HK-2 (cell line): Measurements from ENCODE around the gene SEMA3A.
"Not testable (repeated sequence)": the region's sequence is repeated elsewhere in the genome, so short reads cannot be mapped to it uniquely, and the experiment has no call there.

Source experiments
- DNase-seq: peaks from one replicate; pipeline ENCODE4 v3.0.0-alpha.2; 2018; ENCODE audit not compliant: unreplicated experiment

SEMA3A gene

DNA sequence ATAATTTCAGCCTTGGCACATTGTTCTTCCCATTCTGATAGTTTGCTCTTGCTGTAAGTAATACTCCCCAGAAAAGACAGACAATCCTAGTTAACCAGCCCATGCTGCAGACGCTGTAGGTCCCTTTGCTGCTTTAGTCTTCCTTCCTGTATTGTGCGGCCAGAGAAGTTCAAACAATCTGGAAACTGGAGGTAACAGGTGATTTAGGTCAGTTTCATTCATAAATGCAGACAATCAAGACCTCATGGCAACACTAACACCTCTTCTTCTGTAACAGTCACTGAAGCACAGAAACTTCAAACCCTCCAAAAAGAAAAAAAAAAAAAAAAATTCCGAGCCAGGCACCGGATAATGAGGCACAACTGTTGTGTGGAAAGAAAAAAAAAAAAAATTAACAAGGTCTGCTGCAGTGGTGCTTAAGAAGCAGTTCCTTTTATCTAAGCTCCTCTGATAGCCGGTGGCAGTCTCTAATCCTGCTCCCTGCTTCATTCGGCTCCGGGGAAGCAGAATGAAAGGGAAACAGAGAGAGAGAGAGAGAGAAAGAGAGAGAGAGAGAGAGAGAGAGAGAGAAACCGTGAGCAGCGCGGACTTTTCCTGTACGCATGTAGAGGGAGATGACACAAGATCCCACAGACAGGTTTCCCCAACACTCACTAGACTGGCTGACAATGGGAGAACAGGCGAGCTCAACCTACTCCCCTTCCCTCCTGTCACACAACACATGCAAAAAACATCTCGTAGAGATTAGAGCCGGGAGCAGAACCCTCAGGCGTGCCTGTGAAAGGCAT lies at the start of gene SEMA3A:
TSS of gene SEMA3A (minus strand) at position 306 of the 788 bp plus-strand sequence. CDS start at position 103, 203 bp downstream.
- DNase-seq, result no peak

DNA sequence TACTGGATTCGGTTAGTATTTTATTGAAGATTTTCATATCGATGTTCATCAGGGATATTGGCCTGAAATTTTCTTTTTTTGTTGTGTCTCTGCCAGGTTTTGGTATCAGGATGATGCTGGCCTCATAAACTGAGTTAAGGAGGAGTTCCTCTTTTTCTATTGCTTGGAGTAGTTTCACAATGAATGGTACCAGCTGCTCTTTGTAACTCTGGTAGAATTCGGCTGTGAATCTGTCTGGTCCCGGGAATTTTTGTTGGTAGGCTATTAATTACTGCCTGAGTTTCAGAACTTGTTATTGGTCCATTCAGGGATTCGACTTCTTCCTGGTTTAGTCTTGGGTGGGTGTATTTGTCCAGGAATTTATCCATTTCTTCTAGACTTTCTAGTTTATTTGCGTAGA lies 48.4 kb upstream of the SEMA3A start:
- not testable (repeated sequence) for DNase-seq

DNA sequence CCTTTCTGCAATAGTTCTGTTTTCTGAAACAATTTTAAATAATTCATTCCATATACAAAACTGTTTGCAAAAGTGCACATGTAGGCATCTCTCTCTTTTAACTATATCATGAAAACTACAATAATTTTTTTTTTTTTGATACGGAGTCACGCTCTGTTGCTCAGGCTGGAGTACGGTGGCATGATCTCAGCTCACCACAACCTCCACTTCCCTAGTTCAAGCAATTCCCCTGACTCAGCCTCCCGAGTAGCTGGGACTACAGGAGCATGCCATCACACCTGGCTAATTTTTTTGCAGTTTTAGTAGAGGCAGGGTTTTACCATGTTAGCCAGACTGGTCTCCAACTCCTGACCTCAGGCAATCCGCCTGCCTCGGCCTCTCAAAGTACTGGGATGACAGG lies 44.0 kb upstream of the SEMA3A start:
- peak; percentile 48 for DNase-seq

DNA sequence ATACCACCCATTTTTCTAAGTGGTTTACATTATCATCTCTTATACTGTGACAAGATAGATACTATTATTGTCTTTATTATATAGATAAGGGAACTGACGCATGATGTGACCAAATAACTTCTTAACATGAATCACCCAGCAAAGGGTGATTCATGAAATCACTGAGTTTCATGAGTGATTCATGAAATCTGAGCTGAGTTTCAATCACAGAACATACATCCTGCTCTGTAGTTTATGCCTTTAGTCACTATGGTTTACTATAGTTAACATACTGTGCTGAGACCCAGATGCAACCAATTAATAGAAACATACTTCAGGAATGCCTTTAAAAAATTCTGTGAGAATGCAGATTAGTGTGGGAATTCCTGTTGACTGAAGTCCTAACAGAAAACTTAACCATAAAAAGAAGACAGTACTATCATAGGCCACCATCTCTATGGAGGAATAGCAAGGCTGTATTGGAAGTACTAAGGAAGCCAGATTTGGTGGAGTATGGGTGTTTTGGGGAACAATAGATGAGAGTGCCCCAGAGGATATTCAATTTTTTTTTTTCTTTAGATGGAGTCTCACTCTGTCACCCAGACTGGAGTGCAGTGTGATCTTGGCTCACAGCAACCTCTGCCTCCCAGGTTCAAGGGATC lies 43.1 kb upstream of the SEMA3A start:
- no peak for DNase-seq

DNA sequence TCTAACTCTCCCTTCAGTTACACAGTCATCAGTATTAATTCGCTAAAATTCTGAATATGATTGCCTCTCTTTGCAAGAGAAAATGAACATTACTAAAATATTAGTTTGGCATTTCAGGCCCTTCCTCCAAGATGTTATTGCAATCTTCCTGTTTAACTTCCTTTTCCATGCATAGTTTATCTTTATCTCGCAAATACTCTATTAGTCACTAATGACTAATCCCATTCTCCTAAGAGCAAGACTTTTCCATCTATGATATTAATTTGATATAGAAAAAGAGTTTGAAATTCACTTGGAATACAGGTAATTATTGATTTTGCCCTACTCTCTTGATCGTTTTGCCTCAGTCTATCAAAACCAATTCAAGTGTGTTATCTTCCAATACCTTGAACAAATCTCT lies 41.8 kb upstream of the SEMA3A start:
- DNase-seq, result no peak

DNA sequence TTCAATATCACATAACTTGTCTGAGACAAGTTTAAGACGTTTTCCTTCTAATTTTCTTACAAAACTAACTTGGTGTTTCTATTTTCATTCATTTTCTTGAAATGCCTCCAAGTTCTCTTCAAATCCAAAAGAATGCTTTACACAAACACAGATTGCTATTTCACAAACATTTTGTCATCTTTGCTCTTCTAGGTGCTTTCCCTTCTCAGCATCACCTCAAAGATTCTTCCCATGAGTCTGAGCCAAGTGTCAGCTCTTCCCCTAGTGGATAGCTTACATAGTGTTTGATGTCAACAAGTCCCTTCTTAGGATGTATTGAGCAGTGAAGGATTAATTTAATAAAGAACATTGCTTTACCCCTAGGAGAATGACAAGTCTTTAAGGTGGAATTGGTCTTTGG lies 38.1 kb upstream of the SEMA3A start:
- DNase-seq, result no peak

DNA sequence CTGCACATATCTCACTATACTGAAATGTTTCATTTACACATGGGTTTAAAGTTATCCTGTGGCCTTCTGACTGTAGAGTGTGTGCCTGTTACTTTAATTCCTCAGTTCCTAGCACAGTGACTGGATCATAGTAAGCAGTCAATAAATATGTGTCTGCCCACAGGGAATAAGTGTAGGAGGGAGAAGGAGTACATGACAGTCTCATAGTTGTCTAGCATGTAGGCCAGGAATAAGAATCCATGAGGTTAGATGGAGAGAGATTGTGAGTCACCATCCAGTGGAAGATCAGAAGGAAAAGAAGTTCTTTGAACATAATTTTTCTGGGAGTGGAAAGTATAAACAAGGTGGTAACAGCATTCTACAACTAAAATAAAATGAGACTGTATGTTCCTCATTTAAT lies 36.6 kb upstream of the SEMA3A start:
- DNase-seq, result no peak

DNA sequence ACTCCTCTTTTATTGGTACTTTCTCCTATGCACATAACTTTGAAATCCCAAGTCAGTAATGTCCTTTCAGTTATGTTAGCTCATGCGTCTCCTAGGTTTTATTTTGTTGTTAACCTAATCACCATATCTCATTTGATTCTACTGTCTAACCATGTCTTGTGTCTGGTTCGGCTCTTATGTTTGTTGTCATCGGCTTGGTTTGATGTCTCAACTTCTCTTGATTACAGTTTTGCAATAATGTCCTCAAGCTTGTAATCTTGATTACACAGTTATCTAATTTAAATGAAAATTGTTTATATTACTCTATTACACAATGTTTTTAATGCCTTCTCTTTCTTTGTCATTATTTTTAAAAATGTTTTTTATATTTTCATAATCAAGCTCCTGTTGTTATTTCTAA lies 35.9 kb upstream of the SEMA3A start:
- no peak for DNase-seq

DNA sequence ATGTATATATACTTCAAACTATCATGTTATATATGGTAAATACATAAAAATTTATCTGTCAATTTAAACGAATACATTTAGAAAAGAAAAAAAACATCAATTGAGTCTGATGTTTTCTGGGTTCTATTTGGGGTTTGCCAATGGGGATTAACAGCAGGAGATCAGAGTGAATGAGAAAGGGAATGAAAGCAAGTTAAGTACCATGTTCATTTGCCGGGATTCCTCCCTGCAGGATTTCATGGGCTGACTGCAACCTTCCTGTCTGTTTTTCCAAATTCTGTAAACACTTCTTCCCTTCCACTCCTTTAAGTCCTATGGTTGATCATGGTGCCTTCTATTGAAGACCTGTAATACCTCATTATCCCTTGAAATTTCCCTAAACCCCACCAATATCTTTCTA lies 33.9 kb upstream of the SEMA3A start:
- no peak for DNase-seq

DNA sequence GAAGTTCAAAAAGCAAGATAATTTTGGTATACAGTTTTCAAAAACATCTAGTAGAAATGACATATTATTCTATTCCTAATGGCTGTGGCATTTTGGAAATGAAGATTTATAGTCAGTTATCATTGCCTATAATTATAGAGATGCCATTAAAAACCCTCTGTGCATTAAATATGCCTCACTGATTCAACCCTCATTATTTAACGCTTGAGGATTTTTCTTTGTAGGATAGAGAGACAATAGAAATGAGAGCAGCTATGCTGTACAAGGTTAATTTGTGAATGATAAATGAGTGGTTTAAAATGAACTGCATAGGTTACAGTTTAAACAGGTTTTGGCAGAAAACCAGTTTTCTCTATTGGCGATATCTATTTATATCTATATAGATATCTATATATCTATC lies 32.2 kb upstream of the SEMA3A start:
- DNase-seq, result no peak

DNA sequence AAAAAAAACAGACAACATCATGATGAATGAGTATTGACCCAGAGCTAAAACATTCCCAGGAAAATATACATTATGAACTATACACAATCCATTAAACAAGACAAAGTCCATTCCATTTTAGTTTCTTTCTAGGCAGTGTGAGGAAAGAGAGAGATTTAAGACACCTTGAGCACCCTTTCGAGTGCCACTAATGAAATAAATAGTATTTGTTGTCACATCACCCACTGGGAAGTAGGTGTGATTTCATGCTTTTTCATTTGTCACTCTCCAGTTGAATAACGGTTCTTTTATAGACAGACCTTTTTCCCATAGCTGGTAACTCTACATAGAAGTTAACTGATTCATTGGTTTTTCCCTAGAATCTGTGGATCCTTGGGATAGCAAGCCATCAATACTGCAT lies 29.9 kb upstream of the SEMA3A start:
- no peak for DNase-seq

DNA sequence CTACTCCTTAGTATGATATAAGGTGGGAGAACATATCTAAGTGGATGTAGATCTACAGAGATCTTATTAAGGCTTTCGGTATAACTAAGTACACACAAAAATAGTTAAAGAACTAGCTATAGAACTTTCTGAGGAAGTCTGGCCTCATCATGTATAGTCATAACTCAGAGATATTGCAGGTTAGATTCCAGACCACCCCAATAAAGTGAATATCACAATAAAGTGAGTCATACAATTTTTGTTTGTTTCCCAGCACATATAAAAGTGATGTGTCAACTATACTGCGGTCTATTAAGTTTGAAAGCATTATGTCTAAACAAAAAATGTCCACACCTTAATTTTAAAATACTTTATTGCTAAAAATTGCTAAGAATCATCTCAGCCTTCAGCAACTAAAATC lies 24.7 kb upstream of the SEMA3A start:
- no peak for DNase-seq

DNA sequence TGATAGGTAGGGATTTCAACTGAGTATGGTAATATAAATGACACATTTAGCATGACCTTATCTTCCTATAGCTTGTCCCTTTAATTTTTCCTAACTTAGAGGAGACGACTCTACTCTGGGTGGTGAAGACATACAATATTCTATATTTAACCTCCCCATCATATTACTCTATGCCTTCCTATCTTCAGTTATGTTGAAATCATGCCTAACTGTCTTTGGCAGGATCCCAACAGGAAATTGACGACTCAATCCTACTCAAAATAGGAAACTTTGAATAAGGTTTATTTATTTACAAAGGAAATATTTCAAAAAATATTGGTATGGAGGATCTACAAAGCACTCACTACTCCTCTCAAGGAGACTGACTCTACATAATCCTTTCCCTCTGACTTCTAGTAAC lies 24.1 kb upstream of the SEMA3A start:
- no peak for DNase-seq

DNA sequence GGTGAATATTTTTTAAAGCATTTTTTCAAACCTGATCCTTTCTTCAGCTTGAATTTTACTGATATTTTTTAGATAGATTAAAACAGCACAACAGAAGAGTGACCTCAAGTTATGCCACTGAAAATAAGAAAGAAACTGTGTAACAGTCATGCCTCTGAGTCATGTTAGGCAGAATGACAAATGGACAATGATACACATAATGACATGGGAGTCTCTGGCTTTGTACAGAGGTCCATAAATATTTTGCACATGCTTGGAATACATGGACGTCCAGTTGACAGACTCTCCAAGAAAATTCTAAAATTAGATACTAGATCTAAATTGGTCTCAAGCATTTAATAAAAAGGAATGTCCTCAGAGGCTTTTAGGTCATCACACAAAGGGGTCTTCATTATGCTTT lies 21.9 kb upstream of the SEMA3A start:
- no peak for DNase-seq

DNA sequence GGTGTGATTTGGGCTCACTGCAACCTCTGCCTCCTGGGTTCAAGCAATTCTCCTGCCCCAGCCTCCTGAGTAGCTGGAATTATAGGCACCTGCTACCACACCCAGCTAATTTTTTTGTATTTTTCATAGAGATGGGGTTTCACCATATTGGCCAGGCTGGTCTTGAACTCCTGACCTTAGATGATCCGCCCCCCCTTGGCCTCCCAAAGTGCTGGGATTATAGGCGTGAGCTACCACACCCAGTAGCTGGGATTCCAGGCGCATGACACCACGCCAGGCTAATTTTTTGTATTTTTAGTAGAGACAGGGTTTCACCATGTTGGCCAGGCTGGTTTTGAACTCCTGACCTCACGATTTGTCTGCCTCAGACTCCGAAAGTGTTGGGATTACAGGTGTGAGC lies 20.2 kb upstream of the SEMA3A start:
- DNase-seq, result not testable (repeated sequence)

DNA sequence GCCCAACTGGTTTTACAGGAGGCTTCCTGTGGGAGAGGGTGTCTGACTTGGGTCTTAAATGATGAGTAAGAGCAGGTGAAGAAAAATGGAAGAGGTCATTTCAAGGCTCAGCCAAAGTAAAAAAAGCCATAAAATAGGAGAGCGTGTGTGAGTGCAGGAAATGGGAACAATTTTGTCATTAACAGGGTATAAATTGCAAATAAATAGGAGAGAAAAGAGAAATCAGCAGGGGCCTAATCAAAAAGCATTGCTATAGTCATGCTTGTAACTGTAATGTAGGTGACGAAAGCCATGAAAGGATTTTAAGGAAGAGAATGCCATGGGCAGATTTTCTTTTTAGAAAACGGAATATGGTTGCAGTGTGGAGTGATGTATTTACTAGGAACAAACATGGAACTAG lies 15.7 kb upstream of the SEMA3A start:
- DNase-seq, result no peak

DNA sequence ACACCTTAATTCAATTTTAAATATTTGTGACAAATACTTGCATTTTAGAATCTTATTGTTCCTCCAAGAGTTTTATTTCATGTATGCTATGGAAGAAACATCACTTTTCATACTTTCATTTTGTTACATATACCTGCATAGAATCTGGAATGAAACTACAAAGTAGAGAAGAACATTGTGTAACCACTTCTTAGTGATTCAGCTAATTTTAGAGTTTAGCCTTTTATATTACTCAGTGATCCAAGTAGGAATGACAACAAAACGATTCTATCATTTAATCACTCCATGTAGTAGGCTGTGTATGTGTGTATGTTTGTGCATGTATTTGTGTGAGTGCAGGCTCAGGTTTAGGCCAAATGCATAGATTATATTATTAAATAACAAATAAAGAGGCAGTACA lies 14.4 kb upstream of the SEMA3A start:
- no peak for DNase-seq

DNA sequence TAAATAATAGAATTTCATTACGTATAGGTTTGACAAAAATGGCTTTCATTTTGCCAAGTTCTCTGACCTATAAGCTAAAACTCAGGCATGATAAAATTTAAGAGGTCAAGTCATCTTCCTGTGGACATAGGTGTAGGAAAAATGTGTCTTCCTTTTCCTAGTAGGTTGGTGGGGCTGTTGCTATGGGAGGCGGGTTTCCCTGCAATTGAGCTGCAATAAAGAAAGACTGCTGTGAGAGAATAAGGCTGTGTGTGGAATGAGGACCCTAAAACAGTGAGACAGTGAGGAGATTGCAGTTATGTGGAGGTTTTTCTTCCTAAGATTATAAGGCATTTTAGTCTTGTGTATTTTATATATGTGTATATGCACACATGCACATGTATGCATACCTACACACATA lies 13.0 kb upstream of the SEMA3A start:
- DNase-seq, result no peak

DNA sequence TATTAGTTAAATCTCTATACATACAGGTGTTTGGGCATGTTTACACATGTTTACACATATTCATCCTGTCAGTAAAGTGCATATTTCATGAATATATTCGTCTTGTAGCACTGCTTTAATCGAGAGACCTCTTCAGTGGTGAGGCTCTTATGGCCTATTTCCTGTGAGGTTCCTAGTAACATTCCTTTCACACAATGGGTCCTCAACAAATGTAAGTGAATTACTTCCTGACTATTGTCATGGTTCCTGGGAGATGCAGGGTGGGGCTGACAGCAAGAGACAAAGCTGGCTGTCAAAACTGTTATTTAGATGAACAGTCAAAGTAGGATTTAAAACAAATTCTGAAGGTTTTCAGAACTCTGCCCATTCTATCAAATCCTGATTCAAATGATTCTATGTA lies 12.4 kb upstream of the SEMA3A start:
- no peak for DNase-seq

DNA sequence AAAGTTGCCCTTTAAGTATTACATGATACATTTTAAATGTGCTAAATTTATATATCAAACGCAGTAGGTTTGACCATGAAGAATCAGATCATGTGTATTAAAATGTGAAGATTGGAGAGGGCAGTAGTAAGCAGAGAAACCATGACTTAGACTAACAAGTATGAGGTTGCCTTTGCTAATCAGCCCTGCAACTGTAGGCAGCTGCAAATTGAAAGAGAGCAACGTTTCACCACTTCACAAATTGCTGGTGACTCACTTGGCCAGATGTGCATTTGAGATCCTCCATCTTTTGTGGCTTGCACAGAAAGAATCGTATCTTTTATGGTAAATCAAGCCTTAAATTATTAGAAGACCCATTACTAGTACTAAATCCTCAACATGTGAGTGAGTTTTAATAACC lies 10.1 kb upstream of the SEMA3A start:
- no peak for DNase-seq

DNA sequence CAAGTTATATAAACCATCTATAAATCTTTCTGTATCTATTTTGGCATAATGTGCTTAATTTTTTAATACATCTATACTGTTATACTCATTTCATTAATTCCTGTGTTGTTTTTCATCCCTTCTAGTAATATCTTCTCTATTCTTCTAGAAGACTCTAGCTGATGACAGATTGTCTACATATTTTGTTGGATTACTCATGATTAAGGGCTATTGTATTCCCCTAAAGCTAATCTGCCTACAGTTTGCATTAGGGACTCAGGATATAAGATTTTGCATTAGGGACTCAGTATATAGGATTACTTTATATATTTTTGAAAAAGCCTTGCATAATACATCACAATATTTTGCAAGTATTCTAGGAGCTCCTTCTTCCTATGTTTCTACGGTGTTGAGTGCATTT lies 8.3 kb upstream of the SEMA3A start:
- no peak for DNase-seq

DNA sequence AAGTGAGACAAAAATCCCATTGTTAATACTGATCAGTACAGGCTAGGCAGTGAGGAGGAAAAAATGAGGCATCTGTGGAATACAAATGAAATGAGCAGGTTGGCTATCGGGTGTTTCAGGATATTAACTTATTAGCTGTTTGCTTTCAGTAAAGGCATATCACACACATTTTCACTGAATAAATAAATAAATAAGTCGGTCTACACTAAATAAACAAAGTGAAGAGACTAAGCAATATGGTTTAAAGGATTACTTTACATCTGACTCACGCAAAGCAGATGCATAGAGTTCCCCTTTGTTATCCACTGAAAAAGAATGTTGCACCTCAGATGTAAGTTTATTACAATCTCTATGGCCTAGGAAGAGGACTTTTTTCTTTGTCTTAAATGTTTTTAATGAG lies 6.3 kb upstream of the SEMA3A start:
- DNase-seq, result no peak

DNA sequence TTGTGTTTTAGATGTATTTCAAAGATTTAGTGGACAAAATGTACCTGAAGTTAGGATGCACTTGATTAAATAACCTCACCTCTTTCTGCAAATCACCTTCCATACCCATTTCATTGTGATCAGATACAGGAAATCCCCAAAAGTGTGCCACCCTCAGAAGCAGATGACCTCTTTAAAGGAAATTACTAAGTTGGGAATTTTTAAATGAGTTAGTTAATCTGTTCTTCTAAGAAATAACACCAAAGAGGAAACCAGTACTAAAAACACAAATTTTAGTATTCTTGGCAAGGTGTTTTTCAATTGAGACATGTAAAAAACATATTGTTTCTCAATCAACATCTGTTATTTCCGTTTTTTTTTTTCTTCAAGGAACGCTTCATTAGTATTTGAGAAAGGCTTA lies 4.6 kb upstream of the SEMA3A start:
- no peak for DNase-seq

DNA sequence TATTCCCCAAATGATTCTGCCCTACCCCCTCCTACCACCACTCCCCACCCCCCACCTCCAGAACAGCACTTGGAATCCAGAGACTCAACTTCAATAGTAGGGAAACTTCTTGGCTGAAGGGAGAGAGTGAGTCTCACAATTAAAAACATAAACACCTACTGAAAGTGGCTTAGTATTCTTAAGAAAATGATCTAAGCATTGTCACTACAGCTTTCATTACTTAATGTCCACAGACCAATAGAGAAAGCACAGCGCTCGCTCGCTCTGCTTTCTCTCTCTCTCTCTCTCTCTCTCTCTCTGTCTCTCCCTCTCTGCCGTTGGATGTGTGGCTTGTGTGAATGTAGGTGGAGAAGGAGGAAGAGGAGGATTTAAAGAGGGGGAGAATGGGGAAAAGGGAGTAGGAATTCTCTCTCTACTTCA lies 1.5 kb upstream of the SEMA3A start:
- no peak for DNase-seq
